ENCODE measurements around the gene OPN5.

Gene OPN5

GRCh38 chr6:47792216-47792733, 10.4 kb downstream of the OPN5 start:
- DNase-seq (ENCODE audit: extremely low spot score), result no peak
- ChIA-PET POLR2A (no interaction called here), CTCF (no interaction called here)
- TF ChIP-seq PKNOX1 (IDR thresholded peaks at IDR 0.05) (no peak), FOXA1 (IDR thresholded peaks at IDR 0.05) (no peak), NFRKB (IDR thresholded peaks at IDR 0.05) (no peak), L3MBTL2 (conservative IDR thresholded peaks at IDR 0.05) (no peak), CTBP1 (IDR thresholded peaks at IDR 0.05; ENCODE audit: borderline replicate concordance) (no peak), SUZ12 (IDR thresholded peaks at IDR 0.05) (no peak), SP1 (IDR thresholded peaks at IDR 0.05) (no peak), HDGF (IDR thresholded peaks at IDR 0.05; ENCODE audit: borderline replicate concordance) (no peak), ARNT (IDR thresholded peaks at IDR 0.05) (no peak), ZNF384 (IDR thresholded peaks at IDR 0.05) (no peak)

- TF ChIP-seq L3MBTL2 (conservative IDR thresholded peaks at IDR 0.05), result no peak
- TF ChIP-seq LEF1 (IDR thresholded peaks at IDR 0.05; ENCODE audit: borderline replicate concordance), result no peak
- no peak for TF ChIP-seq ARNT (IDR thresholded peaks at IDR 0.05)
- TF ChIP-seq PKNOX1 (IDR thresholded peaks at IDR 0.05), result no peak
- TF ChIP-seq FOXA1 (IDR thresholded peaks at IDR 0.05), result no peak
- TF ChIP-seq FOXM1 (IDR thresholded peaks at IDR 0.05; ENCODE audit: borderline replicate concordance), result no peak
- TF ChIP-seq SP1 (IDR thresholded peaks at IDR 0.05), result no peak
- no peak for TF ChIP-seq HDGF (IDR thresholded peaks at IDR 0.05; ENCODE audit: borderline replicate concordance)
- ChIA-PET CTCF (no interaction called here), POLR2A (no interaction called here)
- DNase-seq (ENCODE audit: extremely low spot score), result no peak
These were observed 12.8 kb downstream of the OPN5 start for GRCh38 chr6:47794577-47795135.

GRCh38 chr6:47801984-47802383, 20.2 kb downstream of the OPN5 start:
- POLR2A ChIA-PET, result no interaction called here
- CTCF ChIA-PET, result no interaction called here
- DNase-seq (ENCODE audit: extremely low spot score), result no peak
- TF ChIP-seq PKNOX1 (IDR thresholded peaks at IDR 0.05) (no peak), BHLHE40 (IDR thresholded peaks at IDR 0.05; ENCODE audit: borderline replicate concordance) (no peak)

- TF ChIP-seq ARNT (IDR thresholded peaks at IDR 0.05) (no peak), FOXK2 (IDR thresholded peaks at IDR 0.05) (no peak), HDGF (IDR thresholded peaks at IDR 0.05; ENCODE audit: borderline replicate concordance) (no peak), PKNOX1 (IDR thresholded peaks at IDR 0.05) (no peak), TARDBP (IDR thresholded peaks at IDR 0.05) (no peak), SP1 (IDR thresholded peaks at IDR 0.05) (no peak), ZNF384 (IDR thresholded peaks at IDR 0.05) (no peak), SUZ12 (IDR thresholded peaks at IDR 0.05) (no peak), BHLHE40 (IDR thresholded peaks at IDR 0.05; ENCODE audit: borderline replicate concordance) (no peak), FOXM1 (IDR thresholded peaks at IDR 0.05; ENCODE audit: borderline replicate concordance) (no peak), ELF4 (IDR thresholded peaks at IDR 0.05) (no peak), L3MBTL2 (conservative IDR thresholded peaks at IDR 0.05) (no peak), FOXA1 (IDR thresholded peaks at IDR 0.05) (no peak), CTBP1 (IDR thresholded peaks at IDR 0.05; ENCODE audit: borderline replicate concordance) (no peak), LEF1 (IDR thresholded peaks at IDR 0.05; ENCODE audit: borderline replicate concordance) (no peak)
- ChIA-PET CTCF (no interaction called here), POLR2A (no interaction called here)
- no peak for DNase-seq (ENCODE audit: extremely low spot score)
These were observed 23.0 kb downstream of the OPN5 start for GRCh38 chr6:47804821-47805220.

- ChIA-PET CTCF (no interaction called here), POLR2A (no interaction called here)
- no peak for DNase-seq (ENCODE audit: extremely low spot score)
- TF ChIP-seq FOXK2 (IDR thresholded peaks at IDR 0.05) (no peak), CTBP1 (IDR thresholded peaks at IDR 0.05; ENCODE audit: borderline replicate concordance) (no peak), ZNF384 (IDR thresholded peaks at IDR 0.05) (no peak), NFRKB (IDR thresholded peaks at IDR 0.05) (no peak), FOXA1 (IDR thresholded peaks at IDR 0.05) (no peak), ARNT (IDR thresholded peaks at IDR 0.05) (no peak), LEF1 (IDR thresholded peaks at IDR 0.05; ENCODE audit: borderline replicate concordance) (no peak), SUZ12 (IDR thresholded peaks at IDR 0.05) (no peak), SP1 (IDR thresholded peaks at IDR 0.05) (no peak)
These were observed 28.0 kb downstream of the OPN5 start for GRCh38 chr6:47809873-47810272.

GRCh38 chr6:47810885-47811284, 29.1 kb downstream of the OPN5 start:
- TF ChIP-seq ZNF384 (IDR thresholded peaks at IDR 0.05) (no peak), HDGF (IDR thresholded peaks at IDR 0.05; ENCODE audit: borderline replicate concordance) (no peak), SP1 (IDR thresholded peaks at IDR 0.05) (no peak), BHLHE40 (IDR thresholded peaks at IDR 0.05; ENCODE audit: borderline replicate concordance) (no peak), FOXK2 (IDR thresholded peaks at IDR 0.05) (no peak)
- DNase-seq (ENCODE audit: extremely low spot score), result no peak
- ChIA-PET POLR2A (no interaction called here), CTCF (no interaction called here)

Measured in HEK293T (cell line).